Breast epithelium (tissue), 3 donors: Measurements from ENCODE around the gene CAMK2D.

Experiments
- CTCF ChIP-seq, 3 donors: fragments of 450-650 bp; IDR thresholded peaks; one replicate each; pipeline ENCODE4 v1.5.1; 2016 to 2017; ENCODE audit warnings: antibody characterized with exemption in 3 of 3, mild to moderate bottlenecking in 3 of 3, moderate library complexity in 3 of 3
- POLR2A ChIP-seq: fragments of 450-650 bp; IDR thresholded peaks from one replicate; pipeline ENCODE4 v1.6.1; 2016; ENCODE audit warnings: antibody characterized with exemption, mild to moderate bottlenecking, moderate library complexity

DNA sequence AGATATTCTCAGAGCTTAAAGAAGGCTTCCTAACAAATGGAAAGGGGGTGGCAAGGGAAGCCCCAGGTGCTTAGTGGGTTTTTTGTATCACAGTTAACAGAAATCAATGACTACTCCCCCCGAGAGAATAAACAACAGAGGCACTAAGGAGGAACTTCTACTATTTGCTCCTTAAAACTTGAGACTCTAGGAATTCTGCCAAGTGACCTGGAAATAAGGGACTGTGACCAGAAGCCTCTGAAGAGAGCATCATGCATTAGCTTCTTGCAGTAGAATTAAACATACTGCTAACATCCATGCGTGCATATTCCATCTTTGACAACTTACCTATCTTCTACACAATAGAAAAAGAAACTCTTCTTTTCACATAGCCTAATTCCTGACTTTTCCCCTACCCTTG lies 86.8 kb downstream of the CAMK2D start:
- TF ChIP-seq POLR2A (no peak), CTCF (IDR thresholded peaks at IDR 0.05) (no peak)
